ENCODE results near the gene KAT8. TPM values are rescaled to one million over a fixed set of nuclear protein-coding genes. Genes with fewer than 3 reads are reported as not detected.

The KAT8 gene
- polyA plus RNA-seq, 1 experiment, result 23.0 TPM

DNA sequence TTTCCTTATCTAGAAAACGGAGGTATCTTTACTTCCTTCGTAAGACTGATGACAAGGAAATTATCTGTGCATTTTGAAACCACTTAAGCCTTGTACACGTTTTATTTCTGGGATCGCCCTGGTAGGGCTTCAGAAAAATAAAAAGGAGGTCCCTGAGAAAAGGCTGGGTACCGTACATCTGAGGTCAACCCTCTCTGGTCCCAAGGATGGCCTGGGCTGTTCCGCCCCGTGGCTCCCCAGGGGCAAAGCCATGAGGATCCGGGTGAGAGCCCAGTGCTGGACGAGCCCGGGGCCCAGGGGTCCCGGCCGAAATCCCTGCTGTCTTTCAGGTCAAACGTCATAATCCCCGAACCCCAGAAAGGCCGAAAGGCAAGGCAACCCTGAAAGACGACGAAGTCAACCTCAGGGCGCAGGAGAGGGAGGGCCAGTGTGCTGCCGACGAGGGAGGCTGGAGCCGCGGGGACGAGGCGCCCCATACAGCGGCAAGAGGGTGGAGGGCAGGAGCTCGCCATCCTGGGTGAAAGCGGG lies 61.8 kb downstream of the KAT8 start:
- peak overlapping the region; percentile 91 for H3K27ac ChIP-seq (ENCODE audit: low read depth, low read length)
- H3K4me3 ChIP-seq (ENCODE audit: low read depth, low read length), result peak overlapping the region; percentile 95
- ChIA-PET POLR2A (interaction anchor here (0.5 to 2.7 kb wide), 43 partner anchors 8 to 694 kb away, joined by 3 to 75 read pairs (median 6); partner anchors contain the start of genes ARMC5, HSD3B7, KAT8 and PYCARD), CTCF (interaction anchor here (1.7 kb wide), 1 partner anchor 37 kb away, joined by 7 read pairs; no protein-coding TSS in a partner anchor)
- DNase-seq (ENCODE audit: low read depth, low spot score), result no peak
- no peaks in the 10 kb centered on the region; the same call in 1 of the 2 replicates for H3K9me3 ChIP-seq (ENCODE audit: control insufficient read depth, insufficient read depth, low read length)
- TF ChIP-seq, protein P1, sequence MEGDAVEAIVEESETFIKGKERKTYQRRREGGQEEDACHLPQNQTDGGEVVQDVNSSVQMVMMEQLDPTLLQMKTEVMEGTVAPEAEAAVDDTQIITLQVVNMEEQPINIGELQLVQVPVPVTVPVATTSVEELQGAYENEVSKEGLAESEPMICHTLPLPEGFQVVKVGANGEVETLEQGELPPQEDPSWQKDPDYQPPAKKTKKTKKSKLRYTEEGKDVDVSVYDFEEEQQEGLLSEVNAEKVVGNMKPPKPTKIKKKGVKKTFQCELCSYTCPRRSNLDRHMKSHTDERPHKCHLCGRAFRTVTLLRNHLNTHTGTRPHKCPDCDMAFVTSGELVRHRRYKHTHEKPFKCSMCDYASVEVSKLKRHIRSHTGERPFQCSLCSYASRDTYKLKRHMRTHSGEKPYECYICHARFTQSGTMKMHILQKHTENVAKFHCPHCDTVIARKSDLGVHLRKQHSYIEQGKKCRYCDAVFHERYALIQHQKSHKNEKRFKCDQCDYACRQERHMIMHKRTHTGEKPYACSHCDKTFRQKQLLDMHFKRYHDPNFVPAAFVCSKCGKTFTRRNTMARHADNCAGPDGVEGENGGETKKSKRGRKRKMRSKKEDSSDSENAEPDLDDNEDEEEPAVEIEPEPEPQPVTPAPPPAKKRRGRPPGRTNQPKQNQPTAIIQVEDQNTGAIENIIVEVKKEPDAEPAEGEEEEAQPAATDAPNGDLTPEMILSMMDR (IDR thresholded peaks at IDR 0.05; ENCODE audit: low read depth, low read length), result no peak
- H3K27me3 ChIP-seq (ENCODE audit: control insufficient read depth, insufficient read depth, low read length), result no peaks in the 10 kb centered on the region

DNA sequence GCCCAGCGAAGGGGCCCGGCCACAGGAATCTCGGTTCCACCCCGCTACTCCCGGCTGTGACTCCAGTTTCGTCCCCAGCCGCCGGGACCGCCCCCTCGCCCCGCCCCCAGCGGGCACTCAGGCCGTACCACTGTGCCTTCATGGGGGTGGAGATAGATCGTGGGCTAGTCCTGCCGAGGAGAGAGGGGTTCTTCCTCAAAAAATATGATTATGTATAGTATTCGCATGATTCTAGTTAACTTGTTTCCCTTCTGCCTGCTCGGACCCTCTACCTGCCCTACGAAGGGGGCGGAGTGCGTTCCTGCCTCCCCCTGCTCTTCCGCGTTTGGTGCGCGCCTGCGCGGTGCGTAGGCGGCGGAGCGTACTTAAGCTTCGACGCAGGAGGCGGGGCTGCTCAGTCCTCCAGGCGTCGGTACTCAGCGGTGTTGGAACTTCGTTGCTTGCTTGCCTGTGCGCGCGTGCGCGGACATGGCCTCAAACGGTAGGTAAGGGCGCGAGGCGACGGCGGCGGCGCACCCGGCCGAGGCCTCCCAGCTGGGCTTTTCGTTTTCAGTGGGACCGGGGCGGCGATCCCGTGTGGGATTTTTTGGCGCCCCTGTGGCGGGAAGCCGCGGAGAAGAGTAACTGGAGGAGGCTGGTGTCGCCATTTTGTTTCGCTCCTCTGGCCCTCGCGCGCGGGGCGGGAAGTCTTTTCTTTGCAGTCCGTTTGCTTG lies 62.4 kb downstream of the KAT8 start, which contains the start of gene FUS:
Gene FUS (plus strand): TSS at position 393 of the 713 bp plus-strand sequence. CDS start 76 bp downstream, at position 469.
- H3K27me3 ChIP-seq (ENCODE audit: control insufficient read depth, insufficient read depth, low read length), result no peaks in the 10 kb centered on the region
- DNase-seq (ENCODE audit: low read depth, low spot score), result peak; percentile 85
- H3K27ac ChIP-seq (ENCODE audit: low read depth, low read length), result peak within 1 kb of the TSS; percentile 91
- peak within 1 kb of the TSS; percentile 95 for H3K4me3 ChIP-seq (ENCODE audit: low read depth, low read length)
- no peaks in the 10 kb centered on the region; the same call in 1 of the 2 replicates for H3K9me3 ChIP-seq (ENCODE audit: control insufficient read depth, insufficient read depth, low read length)
- ChIA-PET CTCF (interaction anchor here (1.7 kb wide), 1 partner anchor 38 kb away, joined by 7 read pairs; no protein-coding TSS in a partner anchor), POLR2A (interaction anchor here (0.5 to 2.7 kb wide), 48 partner anchors 8 to 694 kb away, joined by 3 to 75 read pairs (median 6); partner anchors contain the start of genes ARMC5, HSD3B7, KAT8 and PYCARD)
- TF ChIP-seq, protein P1 (IDR thresholded peaks at IDR 0.05; ENCODE audit: low read depth, low read length), result no peak

Small RNAs within 50 kb of the gene (small RNA-seq; reads per million reads assigned to genes)
- gene AC009088.4 (ENCODE audit: insufficient read length, low read depth) (not detected), gene NDUFA3P6 (ENCODE audit: insufficient read length, low read depth) (not detected)

Other genes starting within 250 kb of the KAT8 start
- 27.7 and 27.8 TPM in 2 replicates for gene BCL7C, start 223.6 kb upstream of the KAT8 start, polyA plus RNA-seq (2011; rRNA removed)
- gene CTF1, start 221.1 kb upstream of the KAT8 start, polyA plus RNA-seq (2011; rRNA removed), result 10.1 and 12.5 TPM in 2 replicates
- 7.1 and 10.6 TPM in 2 replicates for gene FBXL19, start 194.1 kb upstream of the KAT8 start, polyA plus RNA-seq (2011; rRNA removed)
- gene ORAI3, start 168.6 kb upstream of the KAT8 start, polyA plus RNA-seq (2011; rRNA removed), result 23.7 and 29.5 TPM in 2 replicates
- 1.1 and 1.4 TPM in 2 replicates for gene SETD1A, start 159.9 kb upstream of the KAT8 start, polyA plus RNA-seq (2011; rRNA removed)
- gene HSD3B7, start 132.5 kb upstream of the KAT8 start, polyA plus RNA-seq (2011; rRNA removed), result 6.1 and 9.5 TPM in 2 replicates
- 4.2 and 4.8 TPM in 2 replicates for gene STX1B, start 107.0 kb upstream of the KAT8 start, polyA plus RNA-seq (2011; rRNA removed)
- gene STX4, start 84.1 kb upstream of the KAT8 start, polyA plus RNA-seq (2011; rRNA removed), result 43.7 and 45.9 TPM in 2 replicates
- 5.9 and 8.6 TPM in 2 replicates for gene ZNF668, start 43.4 kb upstream of the KAT8 start, polyA plus RNA-seq (2011; rRNA removed)
- 2.4 and 4.5 TPM in 2 replicates for gene ZNF646, start 43.2 kb upstream of the KAT8 start, polyA plus RNA-seq (2011; rRNA removed)
- gene PRSS53, start 28.7 kb upstream of the KAT8 start, polyA plus RNA-seq (2011; rRNA removed), result 0.67 and 0.79 TPM in 2 replicates
- 210 and 272 TPM in 2 replicates for gene VKORC1, start 22.9 kb upstream of the KAT8 start, polyA plus RNA-seq (2011; rRNA removed)
- gene BCKDK, start 9.3 kb upstream of the KAT8 start, polyA plus RNA-seq (2011; rRNA removed), result 31.6 and 42.3 TPM in 2 replicates
- not detected in 2 replicates for gene PRSS8, start 18.1 kb downstream of the KAT8 start, polyA plus RNA-seq (2011; rRNA removed)
- 0.24 and 0.42 TPM in 2 replicates for gene PRSS36, start 32.4 kb downstream of the KAT8 start, polyA plus RNA-seq (2011; rRNA removed)
- 156 and 166 TPM in 2 replicates for gene FUS, start 62.5 kb downstream of the KAT8 start, polyA plus RNA-seq (2011; rRNA removed)
- gene PYCARD, start 85.1 kb downstream of the KAT8 start, polyA plus RNA-seq (2011; rRNA removed), result 21.8 and 31.0 TPM in 2 replicates
- not detected in 2 replicates for gene TRIM72, start 96.5 kb downstream of the KAT8 start, polyA plus RNA-seq (2011; rRNA removed)
- gene PYDC1, start 99.5 kb downstream of the KAT8 start, polyA plus RNA-seq (2011; rRNA removed), result not detected in 2 replicates
- gene ITGAM, start 142.3 kb downstream of the KAT8 start, polyA plus RNA-seq (2011; rRNA removed), result not detected in 2 replicates
- 0.15 and 0.17 TPM in 2 replicates for gene ITGAX, start 237.5 kb downstream of the KAT8 start, polyA plus RNA-seq (2011; rRNA removed)